HepG2 (cell line): ENCODE results near the gene BSG. TPM values are rescaled to one million over a fixed set of nuclear protein-coding genes. Genes with fewer than 3 reads are reported as not detected.

Experiments used
- CHD4 ChIP-seq: fragments of 200-600 bp; sonication (generic); IDR thresholded peaks from 2 replicates; pipeline ENCODE4 v1.7.0; 2017; ENCODE audit warnings: mild to moderate bottlenecking, low read length, borderline replicate concordance
- MTA1 ChIP-seq: sonication (generic); formaldehyde crosslinking; IDR thresholded peaks from 2 replicates; pipeline ENCODE4 v1.4.0; 2020; ENCODE audit warnings: missing genetic modification reagents, mild to moderate bottlenecking, borderline replicate concordance
- RAD21 ChIP-seq: fragments of 450-650 bp; formaldehyde crosslinking; IDR thresholded peaks from 2 replicates; pipeline ENCODE4 v1.5.0; 2020; ENCODE audit warnings: mild to moderate bottlenecking
- RXRA ChIP-seq: sonication (generic); formaldehyde crosslinking; IDR thresholded peaks from 2 replicates; pipeline ENCODE4 v1.5.1; 2020; ENCODE audit warnings: missing genetic modification reagents
- SYNCRIP ChIP-seq: fragments of 200-400 bp; formaldehyde crosslinking; IDR thresholded peaks from 2 replicates; pipeline ENCODE4 v1.6.1; 2018; ENCODE audit warnings: mild to moderate bottlenecking, low read depth, low read length; ENCODE audit not compliant: insufficient read depth
- ZNF296 ChIP-seq: sonication (generic); formaldehyde crosslinking; conservative IDR thresholded peaks from 2 replicates; pipeline ENCODE4 v1.5.0; 2020; ENCODE audit warnings: mild to moderate bottlenecking, missing genetic modification reagents
- ZNF746 ChIP-seq: sonication (generic); formaldehyde crosslinking; IDR thresholded peaks from 2 replicates; pipeline ENCODE4 v1.8.0; 2022; ENCODE audit warnings: mild to moderate bottlenecking, missing genetic modification reagents
- ZNF766 ChIP-seq: sonication (generic); formaldehyde crosslinking; IDR thresholded peaks from 2 replicates; pipeline ENCODE4 v1.5.0; 2020; ENCODE audit warnings: missing genetic modification reagents, borderline replicate concordance
- polyA plus RNA-seq, 8 experiments: library from polyadenylated mRNA; depleted of rRNA in 3 of 8; stranded (reverse) in 7 of 8; unstranded in 1 of 8; fragments of >200 nt; fragmentation: Illumina TruSeq in 4 of 8; extraction: Trizol in 4 of 8; gene quantifications; 2 replicates each; pipeline versions ENCODE4 v1.2.1 to v1.2.3, GENCODE V29; 2011 to 2016; ENCODE audit warnings: low read depth in 4 of 8, missing spikeins in 1 of 8, mixed read lengths in 1 of 8; ENCODE audit not compliant: insufficient read depth in 1 of 8
- total RNA-seq, 5 experiments: library from RNA; depleted of rRNA; stranded (reverse); fragments of >200 nt; fragmentation: Illumina TruSeq; extraction: Trizol; gene quantifications; 2 replicates each; pipeline ENCODE4 v1.2.3, GENCODE V29; 2016; ENCODE audit warnings: low read depth in 1 of 5
- TF ChIP-seq, protein P1 (sequence below): sonication (generic); formaldehyde crosslinking; IDR thresholded peaks from 2 replicates; pipeline ENCODE4 v1.5.0; 2020; ENCODE audit warnings: mild to moderate bottlenecking, missing genetic modification reagents, moderate library complexity
- TF ChIP-seq, protein P2 (sequence below): IDR thresholded peaks from 2 replicates; pipeline ENCODE4 v1.6.1; 2016; ENCODE audit warnings: low read depth
- TF ChIP-seq, protein P3 (sequence below): sonication (generic); formaldehyde crosslinking; IDR thresholded peaks from 2 replicates; pipeline ENCODE4 v1.4.0; 2020; ENCODE audit warnings: missing genetic modification reagents, borderline replicate concordance
- TF ChIP-seq, protein P4 (sequence below): sonication (generic); formaldehyde crosslinking; IDR thresholded peaks from 2 replicates; pipeline ENCODE4 v1.4.0; 2020; ENCODE audit warnings: low read depth, mild to moderate bottlenecking, missing genetic modification reagents
- TF ChIP-seq, protein P5 (sequence below): sonication (generic); formaldehyde crosslinking; IDR thresholded peaks from 2 replicates; pipeline ENCODE4 v1.4.0; 2020; ENCODE audit warnings: missing genetic modification reagents
- TF ChIP-seq, protein P6 (sequence below): sonication (generic); formaldehyde crosslinking; IDR thresholded peaks from 2 replicates; pipeline ENCODE4 v1.4.0; 2020; ENCODE audit warnings: mild to moderate bottlenecking, missing genetic modification reagents
- TF ChIP-seq, protein P7 (sequence below): IDR thresholded peaks from 2 replicates; pipeline ENCODE4 v1.6.1; 2012; ENCODE audit warnings: inconsistent platforms

Gene BSG
- total and polyA plus RNA-seq, 2 of the 13 experiments (the other 11 are each of a cell fraction or from before 2014, with no cell fraction given), result 309 to 754 TPM

DNA sequence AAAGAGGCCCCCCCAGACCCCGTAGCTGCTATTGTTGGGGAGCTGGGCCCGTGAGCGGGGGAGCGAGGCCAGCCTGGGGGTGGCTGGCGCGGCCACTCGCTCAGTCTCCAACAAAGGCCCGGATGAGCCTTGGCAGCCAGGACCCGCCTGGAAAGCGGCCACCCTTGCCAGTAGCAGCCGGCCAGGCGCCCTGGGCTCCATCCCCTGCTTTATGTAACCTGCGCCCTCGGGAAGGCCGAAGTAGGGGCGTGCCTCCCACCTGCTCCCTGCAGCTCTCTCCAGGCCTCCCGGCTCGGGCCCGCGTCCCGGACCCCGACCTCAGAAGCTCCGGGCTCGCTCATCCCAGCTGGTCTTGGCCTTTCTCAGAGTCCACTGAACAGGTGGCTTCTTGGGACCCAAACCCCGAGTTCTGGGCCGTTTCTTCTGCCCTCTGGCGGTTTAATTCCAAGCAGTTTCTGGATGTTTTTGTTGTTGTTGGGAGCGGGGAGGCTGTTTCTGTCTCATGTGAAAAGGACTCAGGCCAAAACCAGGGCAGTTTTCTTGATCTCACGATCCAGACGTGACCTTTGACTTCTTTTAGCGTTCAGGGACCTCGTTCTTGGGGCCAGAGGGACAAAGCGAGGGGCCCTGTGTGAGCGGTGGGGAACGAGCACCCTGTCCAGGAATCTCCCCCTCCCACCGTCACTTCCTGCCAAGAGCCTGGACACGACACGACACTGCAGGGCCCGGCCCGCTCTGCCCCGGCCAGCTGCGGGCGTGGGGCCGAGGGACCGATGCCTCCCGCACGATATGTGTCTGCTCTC, 39.6 kb upstream of the BSG start (continued):
- TF ChIP-seq, protein P1, sequence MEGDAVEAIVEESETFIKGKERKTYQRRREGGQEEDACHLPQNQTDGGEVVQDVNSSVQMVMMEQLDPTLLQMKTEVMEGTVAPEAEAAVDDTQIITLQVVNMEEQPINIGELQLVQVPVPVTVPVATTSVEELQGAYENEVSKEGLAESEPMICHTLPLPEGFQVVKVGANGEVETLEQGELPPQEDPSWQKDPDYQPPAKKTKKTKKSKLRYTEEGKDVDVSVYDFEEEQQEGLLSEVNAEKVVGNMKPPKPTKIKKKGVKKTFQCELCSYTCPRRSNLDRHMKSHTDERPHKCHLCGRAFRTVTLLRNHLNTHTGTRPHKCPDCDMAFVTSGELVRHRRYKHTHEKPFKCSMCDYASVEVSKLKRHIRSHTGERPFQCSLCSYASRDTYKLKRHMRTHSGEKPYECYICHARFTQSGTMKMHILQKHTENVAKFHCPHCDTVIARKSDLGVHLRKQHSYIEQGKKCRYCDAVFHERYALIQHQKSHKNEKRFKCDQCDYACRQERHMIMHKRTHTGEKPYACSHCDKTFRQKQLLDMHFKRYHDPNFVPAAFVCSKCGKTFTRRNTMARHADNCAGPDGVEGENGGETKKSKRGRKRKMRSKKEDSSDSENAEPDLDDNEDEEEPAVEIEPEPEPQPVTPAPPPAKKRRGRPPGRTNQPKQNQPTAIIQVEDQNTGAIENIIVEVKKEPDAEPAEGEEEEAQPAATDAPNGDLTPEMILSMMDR (CRISPR knock-in tag), result peak; percentile 58
- TF ChIP-seq, protein P2, sequence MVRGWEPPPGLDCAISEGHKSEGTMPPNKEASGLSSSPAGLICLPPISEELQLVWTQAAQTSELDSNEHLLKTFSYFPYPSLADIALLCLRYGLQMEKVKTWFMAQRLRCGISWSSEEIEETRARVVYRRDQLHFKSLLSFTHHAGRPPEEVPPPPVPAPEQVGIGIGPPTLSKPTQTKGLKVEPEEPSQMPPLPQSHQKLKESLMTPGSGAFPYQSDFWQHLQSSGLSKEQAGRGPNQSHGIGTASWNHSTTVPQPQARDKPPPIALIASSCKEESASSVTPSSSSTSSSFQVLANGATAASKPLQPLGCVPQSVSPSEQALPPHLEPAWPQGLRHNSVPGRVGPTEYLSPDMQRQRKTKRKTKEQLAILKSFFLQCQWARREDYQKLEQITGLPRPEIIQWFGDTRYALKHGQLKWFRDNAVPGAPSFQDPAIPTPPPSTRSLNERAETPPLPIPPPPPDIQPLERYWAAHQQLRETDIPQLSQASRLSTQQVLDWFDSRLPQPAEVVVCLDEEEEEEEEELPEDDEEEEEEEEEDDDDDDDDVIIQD, result no peak
- TF ChIP-seq RAD21 (CRISPR knock-in tag) (no peak; the same call in 1 of the 2 replicates), ZNF746 (CRISPR knock-in tag) (no peak), MTA1 (CRISPR knock-in tag) (no peak), RXRA (CRISPR knock-in tag) (peak; percentile 72; the same call in 1 of the 2 replicates), SYNCRIP (no peak), ZNF296 (CRISPR knock-in tag) (no peak), ZNF766 (CRISPR knock-in tag) (no peak), CHD4 (no peak)
- TF ChIP-seq, protein P3, sequence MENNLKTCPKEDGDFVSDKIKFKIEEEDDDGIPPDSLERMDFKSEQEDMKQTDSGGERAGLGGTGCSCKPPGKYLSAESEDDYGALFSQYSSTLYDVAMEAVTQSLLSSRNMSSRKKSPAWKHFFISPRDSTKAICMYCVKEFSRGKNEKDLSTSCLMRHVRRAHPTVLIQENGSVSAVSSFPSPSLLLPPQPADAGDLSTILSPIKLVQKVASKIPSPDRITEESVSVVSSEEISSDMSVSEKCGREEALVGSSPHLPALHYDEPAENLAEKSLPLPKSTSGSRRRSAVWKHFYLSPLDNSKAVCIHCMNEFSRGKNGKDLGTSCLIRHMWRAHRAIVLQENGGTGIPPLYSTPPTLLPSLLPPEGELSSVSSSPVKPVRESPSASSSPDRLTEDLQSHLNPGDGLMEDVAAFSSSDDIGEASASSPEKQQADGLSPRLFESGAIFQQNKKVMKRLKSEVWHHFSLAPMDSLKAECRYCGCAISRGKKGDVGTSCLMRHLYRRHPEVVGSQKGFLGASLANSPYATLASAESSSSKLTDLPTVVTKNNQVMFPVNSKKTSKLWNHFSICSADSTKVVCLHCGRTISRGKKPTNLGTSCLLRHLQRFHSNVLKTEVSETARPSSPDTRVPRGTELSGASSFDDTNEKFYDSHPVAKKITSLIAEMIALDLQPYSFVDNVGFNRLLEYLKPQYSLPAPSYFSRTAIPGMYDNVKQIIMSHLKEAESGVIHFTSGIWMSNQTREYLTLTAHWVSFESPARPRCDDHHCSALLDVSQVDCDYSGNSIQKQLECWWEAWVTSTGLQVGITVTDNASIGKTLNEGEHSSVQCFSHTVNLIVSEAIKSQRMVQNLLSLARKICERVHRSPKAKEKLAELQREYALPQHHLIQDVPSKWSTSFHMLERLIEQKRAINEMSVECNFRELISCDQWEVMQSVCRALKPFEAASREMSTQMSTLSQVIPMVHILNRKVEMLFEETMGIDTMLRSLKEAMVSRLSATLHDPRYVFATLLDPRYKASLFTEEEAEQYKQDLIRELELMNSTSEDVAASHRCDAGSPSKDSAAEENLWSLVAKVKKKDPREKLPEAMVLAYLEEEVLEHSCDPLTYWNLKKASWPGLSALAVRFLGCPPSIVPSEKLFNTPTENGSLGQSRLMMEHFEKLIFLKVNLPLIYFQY, result no peak; the same call in 1 of the 2 replicates
- TF ChIP-seq, protein P4, sequence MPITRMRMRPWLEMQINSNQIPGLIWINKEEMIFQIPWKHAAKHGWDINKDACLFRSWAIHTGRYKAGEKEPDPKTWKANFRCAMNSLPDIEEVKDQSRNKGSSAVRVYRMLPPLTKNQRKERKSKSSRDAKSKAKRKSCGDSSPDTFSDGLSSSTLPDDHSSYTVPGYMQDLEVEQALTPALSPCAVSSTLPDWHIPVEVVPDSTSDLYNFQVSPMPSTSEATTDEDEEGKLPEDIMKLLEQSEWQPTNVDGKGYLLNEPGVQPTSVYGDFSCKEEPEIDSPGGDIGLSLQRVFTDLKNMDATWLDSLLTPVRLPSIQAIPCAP, result no peak
- TF ChIP-seq, protein P5, sequence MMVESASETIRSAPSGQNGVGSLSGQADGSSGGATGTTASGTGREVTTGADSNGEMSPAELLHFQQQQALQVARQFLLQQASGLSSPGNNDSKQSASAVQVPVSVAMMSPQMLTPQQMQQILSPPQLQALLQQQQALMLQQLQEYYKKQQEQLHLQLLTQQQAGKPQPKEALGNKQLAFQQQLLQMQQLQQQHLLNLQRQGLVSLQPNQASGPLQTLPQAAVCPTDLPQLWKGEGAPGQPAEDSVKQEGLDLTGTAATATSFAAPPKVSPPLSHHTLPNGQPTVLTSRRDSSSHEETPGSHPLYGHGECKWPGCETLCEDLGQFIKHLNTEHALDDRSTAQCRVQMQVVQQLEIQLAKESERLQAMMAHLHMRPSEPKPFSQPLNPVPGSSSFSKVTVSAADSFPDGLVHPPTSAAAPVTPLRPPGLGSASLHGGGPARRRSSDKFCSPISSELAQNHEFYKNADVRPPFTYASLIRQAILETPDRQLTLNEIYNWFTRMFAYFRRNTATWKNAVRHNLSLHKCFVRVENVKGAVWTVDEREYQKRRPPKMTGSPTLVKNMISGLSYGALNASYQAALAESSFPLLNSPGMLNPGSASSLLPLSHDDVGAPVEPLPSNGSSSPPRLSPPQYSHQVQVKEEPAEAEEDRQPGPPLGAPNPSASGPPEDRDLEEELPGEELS (CRISPR knock-in tag), result no peak; the same call in none of the 2 replicates
- TF ChIP-seq, protein P6, sequence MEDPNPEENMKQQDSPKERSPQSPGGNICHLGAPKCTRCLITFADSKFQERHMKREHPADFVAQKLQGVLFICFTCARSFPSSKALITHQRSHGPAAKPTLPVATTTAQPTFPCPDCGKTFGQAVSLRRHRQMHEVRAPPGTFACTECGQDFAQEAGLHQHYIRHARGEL (CRISPR knock-in tag), result no peak
- TF ChIP-seq, protein P7, sequence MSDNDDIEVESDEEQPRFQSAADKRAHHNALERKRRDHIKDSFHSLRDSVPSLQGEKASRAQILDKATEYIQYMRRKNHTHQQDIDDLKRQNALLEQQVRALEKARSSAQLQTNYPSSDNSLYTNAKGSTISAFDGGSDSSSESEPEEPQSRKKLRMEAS, result no peak
